KOPT-K1 (cell line): ENCODE data around the gene IRGC.

ENCODE experiments used
- H3K27ac ChIP-seq: fragments of 200-600 bp; sonication (generic); 2 replicates; pipeline ENCODE4 v1.5.1; 2016; ENCODE audit warnings: antibody characterized with exemption, mild to moderate bottlenecking, low read depth, low read length; ENCODE audit not compliant: poor library complexity, severe bottlenecking
- H3K36me3 ChIP-seq: fragments of 200-600 bp; sonication (generic); 2 replicates; pipeline ENCODE4 v1.5.1; 2017; ENCODE audit warnings: antibody characterized with exemption, mild to moderate bottlenecking, low read length, moderate library complexity; ENCODE audit not compliant: insufficient read depth
- H3K9me3 ChIP-seq: fragments of 200-600 bp; sonication (generic); 2 replicates; pipeline ENCODE4 v1.5.1; 2017; ENCODE audit warnings: antibody characterized with exemption, low read length, mild to moderate bottlenecking; ENCODE audit not compliant: insufficient read depth, poor library complexity, severe bottlenecking

Gene IRGC

DNA sequence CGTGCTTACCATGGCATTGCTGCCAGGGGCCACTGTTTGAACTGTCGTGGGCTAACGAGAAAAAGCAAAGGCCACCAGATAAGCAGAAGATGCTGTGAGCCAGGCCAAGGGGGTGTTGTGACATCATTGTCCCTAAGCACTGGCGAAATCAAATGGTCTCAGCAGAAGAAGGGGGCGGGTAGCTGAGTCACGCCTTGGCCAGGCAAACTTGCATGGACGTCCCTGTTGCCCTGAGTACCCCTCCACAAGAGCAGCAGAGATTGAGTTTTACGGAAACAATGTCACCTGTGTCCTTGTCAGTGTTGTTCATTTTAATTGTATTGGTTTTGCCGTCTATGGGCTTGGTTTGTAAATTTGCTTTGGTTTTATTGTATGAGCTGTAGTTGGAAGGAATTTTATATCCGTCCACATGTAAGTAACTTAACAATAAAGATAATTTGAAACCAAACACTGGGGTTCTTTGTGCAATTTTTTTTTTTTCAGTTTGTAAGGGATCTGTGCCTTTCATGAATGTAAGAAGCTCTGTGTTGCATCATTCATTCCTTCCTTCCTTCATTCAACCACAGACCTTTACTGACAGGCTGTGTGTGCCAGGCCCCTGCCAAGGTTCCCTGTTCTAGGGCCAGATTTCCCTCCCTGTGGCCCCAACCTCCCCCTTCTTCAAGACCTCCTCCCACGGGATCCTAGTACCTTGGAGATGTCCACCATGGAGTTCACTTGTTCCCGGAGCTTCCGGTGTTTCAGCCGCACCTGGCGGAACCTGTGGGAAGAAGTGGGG lies 52.6 kb downstream of the IRGC start:
- no peaks in the 10 kb centered on the region for H3K9me3 ChIP-seq
- no peak overlapping the region for H3K27ac ChIP-seq
- peaks cover 84% of the 10 kb centered on the region for H3K36me3 ChIP-seq

DNA sequence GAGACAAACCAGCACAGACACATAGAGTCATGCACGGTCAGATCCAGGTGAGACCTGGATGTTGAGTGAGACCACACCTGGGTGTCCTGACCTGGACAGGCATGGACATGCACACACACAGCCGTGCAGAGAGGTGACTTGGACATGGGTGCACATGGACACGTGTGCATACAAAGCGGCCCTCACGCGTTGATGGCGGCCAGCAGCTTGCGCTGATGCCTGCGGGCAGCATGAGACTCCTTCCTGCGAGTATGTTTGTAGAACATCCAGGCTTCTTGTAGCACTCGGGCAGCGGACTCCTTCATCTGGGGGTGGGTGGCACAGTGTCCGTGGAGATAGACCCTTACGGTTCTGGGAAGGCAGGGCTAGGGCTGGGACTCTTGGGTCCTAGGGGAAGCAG lies 53.4 kb downstream of the IRGC start:
- Histone ChIP-seq H3K27ac (no peak overlapping the region), H3K36me3 (peaks cover 91% of the 10 kb centered on the region), H3K9me3 (no peaks in the 10 kb centered on the region)
